ENCODE data around the gene PLOD3.

DNA sequence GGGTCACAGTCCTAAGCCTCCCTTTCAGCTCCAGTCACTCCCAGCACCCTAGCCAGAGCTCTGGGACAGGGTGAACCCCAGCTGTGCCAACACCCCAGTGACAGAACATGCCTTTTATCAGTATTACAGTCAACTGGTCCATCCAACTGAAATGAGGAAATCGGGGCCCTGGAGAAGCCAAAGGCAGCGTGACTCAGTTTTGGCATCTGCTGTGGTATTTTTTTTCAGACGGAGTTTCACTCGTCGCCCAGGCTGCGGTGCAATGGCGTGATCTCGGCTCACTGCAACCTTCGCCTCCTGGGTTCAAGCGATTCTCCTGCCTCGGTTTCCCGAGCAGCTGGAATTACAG lies 23.6 kb upstream of the PLOD3 start:
- TF ChIP-seq, protein P1, sequence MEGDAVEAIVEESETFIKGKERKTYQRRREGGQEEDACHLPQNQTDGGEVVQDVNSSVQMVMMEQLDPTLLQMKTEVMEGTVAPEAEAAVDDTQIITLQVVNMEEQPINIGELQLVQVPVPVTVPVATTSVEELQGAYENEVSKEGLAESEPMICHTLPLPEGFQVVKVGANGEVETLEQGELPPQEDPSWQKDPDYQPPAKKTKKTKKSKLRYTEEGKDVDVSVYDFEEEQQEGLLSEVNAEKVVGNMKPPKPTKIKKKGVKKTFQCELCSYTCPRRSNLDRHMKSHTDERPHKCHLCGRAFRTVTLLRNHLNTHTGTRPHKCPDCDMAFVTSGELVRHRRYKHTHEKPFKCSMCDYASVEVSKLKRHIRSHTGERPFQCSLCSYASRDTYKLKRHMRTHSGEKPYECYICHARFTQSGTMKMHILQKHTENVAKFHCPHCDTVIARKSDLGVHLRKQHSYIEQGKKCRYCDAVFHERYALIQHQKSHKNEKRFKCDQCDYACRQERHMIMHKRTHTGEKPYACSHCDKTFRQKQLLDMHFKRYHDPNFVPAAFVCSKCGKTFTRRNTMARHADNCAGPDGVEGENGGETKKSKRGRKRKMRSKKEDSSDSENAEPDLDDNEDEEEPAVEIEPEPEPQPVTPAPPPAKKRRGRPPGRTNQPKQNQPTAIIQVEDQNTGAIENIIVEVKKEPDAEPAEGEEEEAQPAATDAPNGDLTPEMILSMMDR (IDR thresholded peaks at IDR 0.05), result no peak
- TF ChIP-seq POLR2A (IDR thresholded peaks at IDR 0.05), result no peak
- TF ChIP-seq EP300 (IDR thresholded peaks at IDR 0.05), result no peak
